Nucleus accumbens (tissue), 56 donors: ENCODE measurements around the gene SH2D1A.

Experiments used
- DNase-seq, 56 donors: peaks; one replicate each; lab custom pipeline; 2025; lab: John Stamatoyannopoulos, UW

SH2D1A gene

DNA sequence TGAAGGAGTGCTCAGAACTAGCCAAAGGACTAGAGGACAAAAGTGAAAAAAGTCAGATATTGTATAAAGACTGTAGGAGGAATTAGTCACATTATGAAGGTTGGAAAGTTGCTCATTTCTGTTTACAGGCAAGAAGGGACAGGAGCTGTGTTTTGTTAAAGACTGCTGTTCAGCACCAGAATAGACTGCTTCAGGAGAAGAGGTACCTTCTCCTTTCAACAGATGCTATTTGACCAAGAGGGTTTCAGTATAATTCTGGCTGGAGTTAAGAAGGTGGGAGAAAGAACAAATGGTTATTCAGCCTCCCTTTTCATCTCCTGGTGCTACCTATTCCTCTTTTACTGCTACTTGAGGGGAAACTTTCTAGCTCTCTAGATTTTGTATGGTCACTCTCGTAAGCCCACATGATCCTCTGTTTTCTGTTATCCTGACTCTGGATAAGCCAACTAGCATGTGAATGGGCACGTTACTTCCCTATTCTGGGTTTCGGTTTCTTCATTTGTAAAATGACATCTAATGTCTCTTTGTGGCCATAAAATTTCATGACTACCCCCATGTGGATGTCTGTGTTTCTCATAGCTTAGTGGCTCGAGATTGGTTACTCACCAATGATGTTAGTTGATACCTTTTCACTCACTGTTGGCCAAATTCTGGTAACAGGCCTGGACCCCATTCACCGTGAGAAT, 68.9 kb downstream of the SH2D1A start:
- no peak for DNase-seq

DNA sequence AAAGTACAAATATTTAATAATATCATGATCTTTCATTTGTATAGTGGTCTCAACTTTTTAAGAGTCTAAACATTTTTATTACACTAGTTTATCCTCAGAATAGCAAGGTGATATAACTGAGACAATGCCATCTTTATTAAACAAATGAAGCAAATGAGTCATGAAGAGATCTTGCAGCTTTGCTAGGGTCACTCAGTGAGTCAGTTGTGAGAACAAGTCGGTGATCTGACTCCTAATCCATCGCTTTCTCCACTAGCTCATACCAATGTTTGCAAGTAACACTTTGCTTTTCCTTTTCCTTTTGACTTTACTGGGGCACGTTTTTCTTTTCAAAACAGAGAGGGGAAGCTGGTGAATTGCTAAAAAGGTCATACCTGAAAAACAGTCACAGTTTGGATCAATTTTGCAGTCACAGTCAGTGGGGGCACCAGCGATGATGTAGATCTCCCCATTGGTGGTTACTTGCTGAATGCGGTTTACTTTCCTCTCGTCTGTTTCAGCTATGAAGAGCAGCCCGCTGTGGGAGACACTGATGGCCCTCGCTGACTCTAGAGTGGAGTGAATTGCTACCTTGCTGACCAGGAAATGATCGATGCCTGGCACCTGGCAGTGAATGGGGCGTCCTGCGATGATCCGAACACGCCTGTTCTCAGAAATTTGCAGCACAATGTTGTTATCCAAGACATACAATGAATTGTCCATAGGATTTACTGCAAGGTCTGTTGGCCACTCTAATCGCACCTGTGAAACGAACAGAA, 75.7 kb downstream of the SH2D1A start:
- no peak for DNase-seq
